MCF 10A (cell line): ENCODE data around the gene GNB3. TPM values are rescaled to one million over a fixed set of nuclear protein-coding genes. Genes with fewer than 3 reads are reported as not detected.

Experiments used
- BruUV-seq: library from RNA; stranded (reverse); fragments of 400-500 nt; replicated peaks from 2 replicates; lab custom pipeline; 2021; lab: Mats Ljungman, UMichigan
- CTCF ChIA-PET: fragments of 300-600 bp; sonication (Branson Sonifier 250); formaldehyde crosslinking; extraction: SDS; loops from one replicate; lab custom pipeline; 2021; ENCODE audit warnings: antibody characterized with exemption, inconsistent platforms; lab: Yijun Ruan, JAX
- POLR2A ChIA-PET: fragments of 300-600, 350-650 bp; sonication (Branson Sonifier 250); formaldehyde crosslinking; extraction: SDS; loops from one replicate; lab custom pipeline; 2020; ENCODE audit warnings: antibody characterized with exemption, inconsistent platforms; lab: Yijun Ruan, JAX
- DNase-seq: peaks from one replicate; pipeline ENCODE4 v3.0.0-alpha.2; 2018; ENCODE audit not compliant: unreplicated experiment
- H3K27ac Mint-ChIP-seq: one replicate; pipeline ENCODE4 v1.8.0; 2022; ENCODE audit warnings: mild to moderate bottlenecking, low read depth, mixed read lengths; ENCODE audit not compliant: unreplicated experiment
- H3K27me3 Mint-ChIP-seq: one replicate; pipeline ENCODE4 v1.8.0; 2022; ENCODE audit warnings: mixed read lengths; ENCODE audit not compliant: insufficient read depth, unreplicated experiment
- H3K36me3 Mint-ChIP-seq: one replicate; pipeline ENCODE4 v1.8.0; 2022; ENCODE audit warnings: mild to moderate bottlenecking, moderate library complexity, mixed read lengths; ENCODE audit not compliant: insufficient read depth, unreplicated experiment
- H3K4me1 Mint-ChIP-seq: one replicate; pipeline ENCODE4 v1.8.0; 2022; ENCODE audit warnings: mixed read lengths; ENCODE audit not compliant: insufficient read depth, unreplicated experiment
- H3K4me3 Mint-ChIP-seq: one replicate; pipeline ENCODE4 v1.8.0; 2022; ENCODE audit warnings: mild to moderate bottlenecking, moderate library complexity, mixed read lengths; ENCODE audit not compliant: unreplicated experiment
- H3K9me3 Mint-ChIP-seq: one replicate; pipeline ENCODE4 v1.8.0; 2022; ENCODE audit warnings: mixed read lengths; ENCODE audit not compliant: unreplicated experiment
- CTCF ChIP-seq: fragments of 200-600 bp; IDR thresholded peaks from one replicate; pipeline ENCODE4 v1.8.0; 2022; ENCODE audit warnings: antibody characterized with exemption, mild to moderate bottlenecking; ENCODE audit not compliant: unreplicated experiment
- intact Hi-C: fragments of 100-400 bp; cut with micrococcal nuclease; formaldehyde crosslinking; loops from 2 replicates; pipeline ENCODE4 v1.14.1; 2022
- total RNA-seq: library from RNA; stranded (reverse); gene quantifications from 2 replicates; pipeline ENCODE4 v1.2.3, GENCODE V29; 2022

GNB3 gene
- total RNA-seq, 1 experiment from 2014 or later, result not detected

DNA sequence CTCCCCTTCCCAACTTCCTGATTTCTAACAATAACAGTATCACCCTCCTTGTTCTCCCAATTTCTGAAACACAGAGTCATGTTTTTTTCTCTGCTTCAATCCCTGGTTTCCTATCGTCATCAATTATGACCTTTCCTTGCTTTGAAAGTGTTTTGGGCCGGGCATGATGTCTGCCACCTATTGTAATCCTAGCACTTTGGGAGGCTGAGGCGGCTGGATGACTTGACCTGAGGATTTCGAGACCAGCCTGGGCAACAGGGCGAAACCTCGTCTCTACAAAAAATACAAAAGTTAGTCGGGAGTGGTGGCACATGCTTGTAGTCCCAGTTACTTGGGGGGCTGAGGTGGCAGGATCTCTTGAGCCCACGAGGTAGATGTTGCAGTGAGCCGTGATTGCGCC is 31.7 kb upstream of the GNB3 start:
- no peak for DNase-seq
- Mint-ChIP-seq H3K9me3 (no peaks in the 10 kb centered on the region), H3K4me1 (no peaks in the 10 kb centered on the region), H3K4me3 (no peak overlapping the region), H3K27ac (no peak overlapping the region), H3K36me3 (no peaks in the 10 kb centered on the region), H3K27me3 (peaks cover 33% of the 10 kb centered on the region)
- POLR2A ChIA-PET, result interaction anchor here (0.6 kb wide), 1 partner anchor 82 kb away, joined by 3 read pairs; no protein-coding TSS in a partner anchor
- CTCF ChIA-PET, result interaction anchor here (0.7 to 1.2 kb wide), 2 partner anchors 29 to 81 kb away, joined by 3 to 4 read pairs; no protein-coding TSS in a partner anchor
- no peak for TF ChIP-seq CTCF
- BruUV-seq, result no TSS peak
- intact Hi-C loops, result no loop called here

- peaks cover 47% of the 10 kb centered on the region for H3K27me3 Mint-ChIP-seq
- BruUV-seq, result no TSS peak
- no peaks in the 10 kb centered on the region for H3K4me1 Mint-ChIP-seq
- no peak overlapping the region for H3K27ac Mint-ChIP-seq
- H3K9me3 Mint-ChIP-seq, result no peaks in the 10 kb centered on the region
- TF ChIP-seq CTCF, result no peak
- intact Hi-C loops, result no loop called here
- CTCF ChIA-PET, result interaction anchor here (2.6 kb wide), 1 partner anchor 15 kb away, joined by 14 read pairs; no protein-coding TSS in a partner anchor
- DNase-seq, result no peak
- POLR2A ChIA-PET, result no interaction called here
- H3K36me3 Mint-ChIP-seq, result no peaks in the 10 kb centered on the region
- H3K4me3 Mint-ChIP-seq, result no peak overlapping the region
Observed at GRCh38 chr12:6810758-6811157, 30.0 kb upstream of the GNB3 start.

- Mint-ChIP-seq H3K9me3 (no peaks in the 10 kb centered on the region), H3K27me3 (peaks cover 47% of the 10 kb centered on the region), H3K27ac (no peak overlapping the region), H3K4me1 (no peaks in the 10 kb centered on the region), H3K4me3 (no peak overlapping the region), H3K36me3 (no peaks in the 10 kb centered on the region)
- DNase-seq, result no peak
- TF ChIP-seq CTCF, result no peak
- BruUV-seq, result no TSS peak
- CTCF ChIA-PET, result interaction anchor here (1.0 to 1.9 kb wide), 2 partner anchors 11 to 60 kb away, joined by 3 to 9 read pairs; partner anchors contain the start of gene MLF2
- intact Hi-C loops, result no loop called here
- POLR2A ChIA-PET, result interaction anchor here (0.7 to 2.5 kb wide), 4 partner anchors 11 to 429 kb away, joined by 3 to 9 read pairs (median 6); partner anchors contain the start of genes CDCA3 and MLF2
Observed at GRCh38 chr12:6813363-6813762, 27.4 kb upstream of the GNB3 start.

GRCh38 chr12:6816598-6816997 is 24.1 kb upstream of the GNB3 start:
- Mint-ChIP-seq H3K4me3 (no peak overlapping the region), H3K36me3 (no peaks in the 10 kb centered on the region), H3K4me1 (no peaks in the 10 kb centered on the region), H3K9me3 (no peaks in the 10 kb centered on the region), H3K27me3 (peaks cover 39% of the 10 kb centered on the region), H3K27ac (no peak overlapping the region)
- ChIA-PET POLR2A (interaction anchor here (0.6 kb wide), 1 partner anchor 249 kb away, joined by 3 read pairs; the partner anchor contains the start of gene NOP2), CTCF (interaction anchor here (1.6 to 1.7 kb wide), 2 partner anchors 9 to 63 kb away, joined by 7 to 8 read pairs; partner anchors contain the start of gene MLF2)
- no TSS peak for BruUV-seq
- no peak for TF ChIP-seq CTCF
- DNase-seq, result no peak
- intact Hi-C loops, result no loop called here
